A549 (cell line): ENCODE measurements around the gene FNDC7. TPM values are rescaled to one million over a fixed set of nuclear protein-coding genes. Genes with fewer than 3 reads are reported as not detected.

Source experiments
- ATAC-seq, 2 experiments: fragments of 200-7000 bp in 1 of 2; fragments of >200 bp in 1 of 2; cut with Nextera tagmentation in 1 of 2; cut with Tn5 transposase in 1 of 2; 3 replicates each; pipeline versions ENCODE4 v1.8.0 to v1.9.1; 2018 to 2020; ENCODE audit warnings: mild to moderate bottlenecking in 1 of 2, moderate library complexity in 1 of 2
- CTCF ChIA-PET: fragments of 300-600 bp; sonication (Branson Sonifier 250); formaldehyde crosslinking; extraction: SDS; loops from one replicate; lab custom pipeline; 2021; ENCODE audit warnings: antibody characterized with exemption, inconsistent platforms; lab: Yijun Ruan, JAX
- POLR2A ChIA-PET: fragments of 350-600 bp; formaldehyde crosslinking; extraction: SDS; loops from one replicate; lab custom pipeline; 2021; ENCODE audit warnings: antibody characterized with exemption, inconsistent platforms; lab: Yijun Ruan, JAX
- DNase-seq, 2 experiments: peaks; one replicate each; pipeline versions ENCODE4 v3.0.0 to v3.0.0-alpha.2; 2011 to 2016; ENCODE audit warnings: low read depth in 1 of 2, low spot score in 1 of 2
- FAIRE-seq: peaks from 2 replicates; lab custom pipeline; 2011; peaks lifted over from hg19 to GRCh38; lab: Jason Lieb, UNC
- H3K27ac ChIP-seq, 2 experiments: fragments of >200 bp; sonication (Bioruptor Twin); formaldehyde crosslinking; 3 replicates each; pipeline ENCODE4 v1.5.1; 2016 to 2017
- H3K4me1 ChIP-seq: fragments of >200 bp; sonication (Bioruptor Twin); formaldehyde crosslinking; 3 replicates; pipeline ENCODE4 v1.6.1; 2016
- H3K4me2 ChIP-seq: fragments of >200 bp; sonication (Bioruptor Twin); formaldehyde crosslinking; 3 replicates; pipeline ENCODE4 v1.6.1; 2016
- H3K4me3 ChIP-seq: fragments of >200 bp; sonication (Bioruptor Twin); formaldehyde crosslinking; 3 replicates; pipeline ENCODE4 v1.5.1; 2016
- H3K9me3 ChIP-seq: fragments of >200 bp; sonication (Bioruptor Twin); formaldehyde crosslinking; 3 replicates; pipeline ENCODE4 v1.6.1; 2016
- BCL3 ChIP-seq: fragments of >200 bp; sonication (Bioruptor Twin); formaldehyde crosslinking; IDR thresholded peaks from 3 replicates; pipeline ENCODE4 v1.6.1; 2016
- BHLHE40 ChIP-seq: IDR thresholded peaks from 2 replicates; pipeline ENCODE4 v1.6.1; 2012; ENCODE audit warnings: low read depth, low read length, inconsistent platforms
- CEBPB ChIP-seq, 2 experiments: fragments of >200 bp in 1 of 2; sonication (Bioruptor Twin) in 1 of 2; formaldehyde crosslinking in 1 of 2; IDR thresholded peaks; 2 replicates each; pipeline ENCODE4 v1.6.1; 2012 to 2016
- CHD2 ChIP-seq: fragments of 150-350 bp; IDR thresholded peaks from 2 replicates; pipeline ENCODE4 v1.6.1; 2014; ENCODE audit warnings: low read length; ENCODE audit not compliant: partially characterized antibody
- CHD4 ChIP-seq: fragments of 200-600 bp; sonication (generic); IDR thresholded peaks from 2 replicates; pipeline ENCODE4 v1.6.1; 2016; ENCODE audit warnings: antibody characterized with exemption, mild to moderate bottlenecking, borderline replicate concordance
- EHMT2 ChIP-seq: fragments of 200-600 bp; sonication (generic); IDR thresholded peaks from 2 replicates; pipeline ENCODE4 v1.6.1; 2016; ENCODE audit warnings: antibody characterized with exemption, low read depth, mild to moderate bottlenecking, moderate library complexity
- ESRRA ChIP-seq: fragments of 150-350 bp; IDR thresholded peaks from 2 replicates; pipeline ENCODE4 v1.6.1; 2014; ENCODE audit warnings: mild to moderate bottlenecking, low read length, borderline replicate concordance
- HEYL ChIP-seq: fragments of 250-450 bp; sonication (Bioruptor Pico); IDR thresholded peaks from 2 replicates; pipeline ENCODE4 v1.8.0; 2021; ENCODE audit warnings: mild to moderate bottlenecking, moderate library complexity
- MAFK ChIP-seq: fragments of 450-650 bp; IDR thresholded peaks from 2 replicates; pipeline ENCODE4 v1.6.1; 2014; ENCODE audit not compliant: partially characterized antibody
- NFE2L2 ChIP-seq: fragments of 150-350 bp; conservative IDR thresholded peaks from 2 replicates; pipeline ENCODE4 v1.6.1; 2014; ENCODE audit warnings: low read length
- NR3C1 ChIP-seq: fragments of >200 bp; sonication (Bioruptor Twin); formaldehyde crosslinking; IDR thresholded peaks from 3 replicates; pipeline ENCODE4 v1.6.1; 2017
- RARB ChIP-seq: fragments of 250-450 bp; sonication (Bioruptor Pico); IDR thresholded peaks from 2 replicates; pipeline ENCODE4 v1.8.0; 2021; ENCODE audit warnings: mild to moderate bottlenecking, moderate library complexity
- RCOR1 ChIP-seq: fragments of 150-350 bp; IDR thresholded peaks from 2 replicates; pipeline ENCODE4 v1.6.1; 2014; ENCODE audit warnings: antibody characterized with exemption, low read length, low read depth
- RFX5 ChIP-seq: fragments of 450-650 bp; IDR thresholded peaks from 2 replicates; pipeline ENCODE4 v1.7.1; 2014; ENCODE audit warnings: antibody characterized with exemption, mild to moderate bottlenecking, moderate library complexity
- TFCP2L1 ChIP-seq: fragments of 250-450 bp; sonication (Bioruptor Pico); IDR thresholded peaks from 2 replicates; pipeline ENCODE4 v1.5.0; 2021; ENCODE audit warnings: mild to moderate bottlenecking
- TP53 ChIP-seq: fragments of 250-450 bp; sonication (Bioruptor Pico); IDR thresholded peaks from 2 replicates; pipeline ENCODE4 v1.5.0; 2021; ENCODE audit warnings: mild to moderate bottlenecking, moderate library complexity
- USF2 ChIP-seq: fragments of 450-650 bp; IDR thresholded peaks from 2 replicates; pipeline ENCODE4 v1.6.1; 2014; ENCODE audit warnings: antibody characterized with exemption
- ZC3H11A ChIP-seq: fragments of 450-650 bp; IDR thresholded peaks from 2 replicates; pipeline ENCODE4 v1.6.1; 2014; ENCODE audit warnings: antibody characterized with exemption, mild to moderate bottlenecking
- ZNF302 ChIP-seq: fragments of 250-450 bp; sonication (Bioruptor Pico); IDR thresholded peaks from 2 replicates; pipeline ENCODE4 v1.9.0; 2021; ENCODE audit warnings: inconsistent platforms, mild to moderate bottlenecking, moderate library complexity
- WGBS: methylation state at CpG from one replicate; pipeline ENCODE4 v1.1.6; 2017; ENCODE audit errors: missing lambda C conversion rate; 5-methylcytosine and 5-hydroxymethylcytosine counted together
- polyA plus RNA-seq, 4 experiments: library from polyadenylated mRNA; depleted of rRNA in 3 of 4; stranded (reverse); fragments of >200 nt; fragmentation: RNase III in 1 of 4; extraction: RNeasy Plus Mini Kit Qiagen cat#74134 plus additional on column Dnase treatment in 1 of 4; gene quantifications; 2 replicates in 3 of 4; 3 replicates in 1 of 4; pipeline ENCODE4 v1.2.3, GENCODE V29; 2011 to 2017
- TF ChIP-seq, protein P1 (sequence below): fragments of 250-450 bp; sonication (Bioruptor Pico); IDR thresholded peaks from 2 replicates; pipeline ENCODE4 v1.5.0; 2020; ENCODE audit warnings: low read depth, mild to moderate bottlenecking, moderate library complexity
- TF ChIP-seq, protein P2 (sequence below): fragments of 250-450 bp; sonication (Bioruptor Pico); IDR thresholded peaks from 2 replicates; pipeline ENCODE4 v1.5.0; 2021; ENCODE audit warnings: mild to moderate bottlenecking, moderate library complexity, borderline replicate concordance

FNDC7 gene
- polyA plus RNA-seq, 2 of the 4 experiments (the other 2 are of a cell fraction): not detected

GRCh38 chr1:108747898-108748297 is 35.2 kb downstream of the FNDC7 start:
- TF ChIP-seq BCL3: no peak
- no peak for TF ChIP-seq NR3C1
- TF ChIP-seq USF2: no peak
- no peak for TF ChIP-seq MAFK
- no peak for TF ChIP-seq ZNF302 (CRISPR knock-in tag)
- CTCF ChIA-PET: interaction anchor here (1.3 kb wide), 1 partner anchor 150 kb away, joined by 3 read pairs; no protein-coding TSS in a partner anchor
- Histone ChIP-seq H3K27ac (no peak overlapping the region; a peak in 1 of 6 replicates), H3K4me1 (0 out of 3 replicates have a peak, but pooled peaks cover 5% of the 10 kb centered on the region), H3K4me3 (peak overlapping the region; percentile 76; the same call in 2 of the 3 replicates), H3K9me3 (no peaks in the 10 kb centered on the region), H3K4me2 (peak overlapping the region; percentile 68)
- whole genome bisulfite sequencing: 75% methylated on average over 3 of the region's 3 CpGs
- POLR2A ChIA-PET: no interaction called here
- no peak for DNase-seq
- ATAC-seq: no peak
- no peak for FAIRE-seq

GRCh38 chr1:108749081-108749480 is 36.4 kb downstream of the FNDC7 start:
- H3K4me2 ChIP-seq: no peak overlapping the region
- 0 out of 3 replicates have a peak, but pooled peaks cover 5% of the 10 kb centered on the region for H3K4me1 ChIP-seq
- no peak for FAIRE-seq
- ChIA-PET POLR2A (no interaction called here), CTCF (no interaction called here)
- no peak for TF ChIP-seq RCOR1
- TF ChIP-seq RFX5: no peak
- no peak for TF ChIP-seq BCL3
- no peak for TF ChIP-seq USF2
- H3K9me3 ChIP-seq: no peaks in the 10 kb centered on the region
- WGBS: 82% methylated on average over 4 of the region's 4 CpGs
- no peak overlapping the region for H3K4me3 ChIP-seq
- ATAC-seq: no peak
- no peak overlapping the region for H3K27ac ChIP-seq
- DNase-seq: no peak

GRCh38 chr1:108750476-108751181 is 37.9 kb downstream of the FNDC7 start:
- Histone ChIP-seq H3K27ac (no peak overlapping the region), H3K4me1 (0 out of 3 replicates have a peak, but pooled peaks cover 5% of the 10 kb centered on the region), H3K4me2 (no peak overlapping the region), H3K9me3 (no peaks in the 10 kb centered on the region)
- ATAC-seq (no peak), DNase-seq (no peak)
- WGBS: 91% methylated on average over 1 of the region's 1 CpG
- POLR2A ChIA-PET: no interaction called here
- TF ChIP-seq EHMT2: no peak
- TF ChIP-seq, protein P1, sequence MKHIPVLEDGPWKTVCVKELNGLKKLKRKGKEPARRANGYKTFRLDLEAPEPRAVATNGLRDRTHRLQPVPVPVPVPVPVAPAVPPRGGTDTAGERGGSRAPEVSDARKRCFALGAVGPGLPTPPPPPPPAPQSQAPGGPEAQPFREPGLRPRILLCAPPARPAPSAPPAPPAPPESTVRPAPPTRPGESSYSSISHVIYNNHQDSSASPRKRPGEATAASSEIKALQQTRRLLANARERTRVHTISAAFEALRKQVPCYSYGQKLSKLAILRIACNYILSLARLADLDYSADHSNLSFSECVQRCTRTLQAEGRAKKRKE (CRISPR knock-in tag): no peak
- no peak for TF ChIP-seq CHD4
- no peak for TF ChIP-seq BHLHE40
- no peak for TF ChIP-seq NFE2L2
- TF ChIP-seq HEYL (CRISPR knock-in tag): no peak
- TF ChIP-seq USF2: no peak
- no peak for TF ChIP-seq ESRRA
- TF ChIP-seq CEBPB (IDR thresholded peaks at IDR 0.05): no peak
- no peak for TF ChIP-seq CHD2
- TF ChIP-seq, protein P2, sequence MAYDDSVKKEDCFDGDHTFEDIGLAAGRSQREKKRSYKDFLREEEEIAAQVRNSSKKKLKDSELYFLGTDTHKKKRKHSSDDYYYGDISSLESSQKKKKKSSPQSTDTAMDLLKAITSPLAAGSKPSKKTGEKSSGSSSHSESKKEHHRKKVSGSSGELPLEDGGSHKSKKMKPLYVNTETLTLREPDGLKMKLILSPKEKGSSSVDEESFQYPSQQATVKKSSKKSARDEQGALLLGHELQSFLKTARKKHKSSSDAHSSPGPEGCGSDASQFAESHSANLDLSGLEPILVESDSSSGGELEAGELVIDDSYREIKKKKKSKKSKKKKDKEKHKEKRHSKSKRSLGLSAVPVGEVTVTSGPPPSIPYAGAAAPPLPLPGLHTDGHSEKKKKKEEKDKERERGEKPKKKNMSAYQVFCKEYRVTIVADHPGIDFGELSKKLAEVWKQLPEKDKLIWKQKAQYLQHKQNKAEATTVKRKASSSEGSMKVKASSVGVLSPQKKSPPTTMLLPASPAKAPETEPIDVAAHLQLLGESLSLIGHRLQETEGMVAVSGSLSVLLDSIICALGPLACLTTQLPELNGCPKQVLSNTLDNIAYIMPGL (CRISPR knock-in tag): no peak
- no peak for TF ChIP-seq ZC3H11A
- no peak for TF ChIP-seq TP53 (CRISPR knock-in tag)
- no peak for TF ChIP-seq NR3C1
- TF ChIP-seq ZNF302 (CRISPR knock-in tag): no peak
- TF ChIP-seq RCOR1: no peak
- TF ChIP-seq BCL3: no peak
- TF ChIP-seq RARB: no peak
- TF ChIP-seq TFCP2L1 (CRISPR knock-in tag): no peak
- TF ChIP-seq, all 56 proteins: peak for 0
- FAIRE-seq: no peak
- no peak overlapping the region for H3K4me3 ChIP-seq
- CTCF ChIA-PET: interaction anchor here (1.3 kb wide), 1 partner anchor 58 kb away, joined by 3 read pairs; no protein-coding TSS in a partner anchor
